ENCODE results near the gene ZNF805.
"Not testable (repeated sequence)": the region's sequence is repeated elsewhere in the genome, so short reads cannot be mapped to it uniquely, and the experiment has no call there.

- TF ChIP-seq RFX5 (IDR thresholded peaks at IDR 0.05; ENCODE audit: low read depth, low read length); POLR2A (IDR thresholded peaks at IDR 0.05; ENCODE audit: low read depth, low read length); BHLHE40 (IDR thresholded peaks at IDR 0.05; ENCODE audit: low read depth, low read length); FOS (IDR thresholded peaks at IDR 0.05; ENCODE audit: low read depth, low read length); RCOR1 (IDR thresholded peaks at IDR 0.05; ENCODE audit: insufficient replicate concordance, low read length); RAD21 (IDR thresholded peaks at IDR 0.05; ENCODE audit: low read length); USF2 (IDR thresholded peaks at IDR 0.05; ENCODE audit: low read depth, low read length); SMC3 (IDR thresholded peaks at IDR 0.05; ENCODE audit: low read depth, low read length); NFE2L2 (IDR thresholded peaks at IDR 0.05; ENCODE audit: low read depth, low read length); MXI1 (IDR thresholded peaks at IDR 0.05; ENCODE audit: borderline replicate concordance, low read depth, low read length); MAFK (IDR thresholded peaks at IDR 0.05; ENCODE audit: low read depth, low read length): not testable (repeated sequence)
- TF ChIP-seq, protein P1, sequence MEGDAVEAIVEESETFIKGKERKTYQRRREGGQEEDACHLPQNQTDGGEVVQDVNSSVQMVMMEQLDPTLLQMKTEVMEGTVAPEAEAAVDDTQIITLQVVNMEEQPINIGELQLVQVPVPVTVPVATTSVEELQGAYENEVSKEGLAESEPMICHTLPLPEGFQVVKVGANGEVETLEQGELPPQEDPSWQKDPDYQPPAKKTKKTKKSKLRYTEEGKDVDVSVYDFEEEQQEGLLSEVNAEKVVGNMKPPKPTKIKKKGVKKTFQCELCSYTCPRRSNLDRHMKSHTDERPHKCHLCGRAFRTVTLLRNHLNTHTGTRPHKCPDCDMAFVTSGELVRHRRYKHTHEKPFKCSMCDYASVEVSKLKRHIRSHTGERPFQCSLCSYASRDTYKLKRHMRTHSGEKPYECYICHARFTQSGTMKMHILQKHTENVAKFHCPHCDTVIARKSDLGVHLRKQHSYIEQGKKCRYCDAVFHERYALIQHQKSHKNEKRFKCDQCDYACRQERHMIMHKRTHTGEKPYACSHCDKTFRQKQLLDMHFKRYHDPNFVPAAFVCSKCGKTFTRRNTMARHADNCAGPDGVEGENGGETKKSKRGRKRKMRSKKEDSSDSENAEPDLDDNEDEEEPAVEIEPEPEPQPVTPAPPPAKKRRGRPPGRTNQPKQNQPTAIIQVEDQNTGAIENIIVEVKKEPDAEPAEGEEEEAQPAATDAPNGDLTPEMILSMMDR (conservative IDR thresholded peaks at IDR 0.05; ENCODE audit: low read depth, low read length) = not testable (repeated sequence)
Measured at GRCh38 chr19:57197874-57198273, 42.6 kb upstream of the ZNF805 start.
